Trophoblast cell (in vitro differentiated cells and primary cell): ENCODE data around the gene FAM83G. TPM values are rescaled to one million over a fixed set of nuclear protein-coding genes. Genes with fewer than 3 reads are reported as not detected.
"Not testable (repeated sequence)": the region's sequence is repeated elsewhere in the genome, so short reads cannot be mapped to it uniquely, and the experiment has no call there.

ENCODE experiments used
- DNase-seq, 2 donors: peaks; one replicate each; pipeline ENCODE4 v3.0.0-alpha.2; 2016
- H2AFZ ChIP-seq: 2 replicates; pipeline ENCODE4 v1.6.1; 2013; ENCODE audit warnings: low read length, moderate library complexity, mild to moderate bottlenecking; ENCODE audit not compliant: insufficient read depth, poor library complexity
- H2AK5ac ChIP-seq: 2 replicates; pipeline ENCODE4 v1.6.1; 2013; ENCODE audit warnings: mild to moderate bottlenecking, low read length
- H2BK120ac ChIP-seq: 2 replicates; pipeline ENCODE4 v1.6.1; 2013; ENCODE audit warnings: low read length, mild to moderate bottlenecking, moderate library complexity; ENCODE audit not compliant: insufficient read depth, poor library complexity
- H2BK12ac ChIP-seq: 2 replicates; pipeline ENCODE4 v1.6.1; 2013; ENCODE audit warnings: mild to moderate bottlenecking, low read length, moderate library complexity
- H2BK5ac ChIP-seq: 2 replicates; pipeline ENCODE4 v1.6.1; 2013; ENCODE audit warnings: low read length, low read depth, moderate library complexity, mild to moderate bottlenecking; ENCODE audit not compliant: poor library complexity
- H3K14ac ChIP-seq: 2 replicates; pipeline ENCODE4 v1.6.1; 2013; ENCODE audit warnings: mild to moderate bottlenecking, low read length
- H3K18ac ChIP-seq: 2 replicates; pipeline ENCODE4 v1.6.1; 2013; ENCODE audit warnings: mild to moderate bottlenecking, low read length
- H3K23ac ChIP-seq: 2 replicates; pipeline ENCODE4 v1.6.1; 2013; ENCODE audit warnings: low read length
- H3K27ac ChIP-seq: 2 replicates; pipeline ENCODE4 v1.5.1; 2013; ENCODE audit warnings: low read depth, mild to moderate bottlenecking, inconsistent platforms, low read length, moderate library complexity
- H3K27me3 ChIP-seq: 2 replicates; pipeline ENCODE4 v1.6.1; 2013; ENCODE audit warnings: inconsistent platforms, mild to moderate bottlenecking, low read length, moderate library complexity; ENCODE audit not compliant: insufficient read depth
- H3K36me3 ChIP-seq, 2 experiments: 1 replicate in 1 of 2; 2 replicates in 1 of 2; pipeline ENCODE4 v1.6.1; 2013; ENCODE audit warnings: low read length in 2 of 2, mild to moderate bottlenecking in 2 of 2, moderate library complexity in 1 of 2; ENCODE audit not compliant: insufficient read depth in 2 of 2, control insufficient read depth in 1 of 2
- H3K4ac ChIP-seq: 2 replicates; pipeline ENCODE4 v1.6.1; 2013; ENCODE audit warnings: low read depth, mild to moderate bottlenecking, low read length, moderate library complexity
- H3K4me1 ChIP-seq, 2 experiments: 1 replicate in 1 of 2; 2 replicates in 1 of 2; pipeline ENCODE4 v1.6.1; 2013; ENCODE audit warnings: low read length in 2 of 2, mild to moderate bottlenecking in 2 of 2, moderate library complexity in 1 of 2; ENCODE audit not compliant: insufficient read depth in 2 of 2, control insufficient read depth in 1 of 2
- H3K4me2 ChIP-seq: 2 replicates; pipeline ENCODE4 v1.6.1; 2013; ENCODE audit warnings: inconsistent platforms, mild to moderate bottlenecking, low read length, moderate library complexity
- H3K4me3 ChIP-seq: 2 replicates; pipeline ENCODE4 v1.5.1; 2013; ENCODE audit warnings: mild to moderate bottlenecking, low read depth, low read length, inconsistent platforms
- H3K79me1 ChIP-seq: one replicate; pipeline ENCODE4 v1.6.1; 2013; ENCODE audit warnings: low read length
- H3K79me2 ChIP-seq: 2 replicates; pipeline ENCODE4 v1.6.1; 2013; ENCODE audit warnings: low read length, mild to moderate bottlenecking; ENCODE audit not compliant: control insufficient read depth, insufficient read depth, poor library complexity
- H3K9ac ChIP-seq: 2 replicates; pipeline ENCODE4 v1.6.1; 2013; ENCODE audit warnings: mild to moderate bottlenecking, low read length
- H3K9me3 ChIP-seq: 2 replicates; pipeline ENCODE4 v1.6.1; 2013; ENCODE audit warnings: low read depth, mild to moderate bottlenecking, control low read depth, inconsistent platforms, low read length; ENCODE audit not compliant: insufficient read depth
- H4K12ac ChIP-seq: 2 replicates; pipeline ENCODE4 v1.6.1; 2013; ENCODE audit warnings: low read depth, mild to moderate bottlenecking, low read length, moderate library complexity
- H4K8ac ChIP-seq: 2 replicates; pipeline ENCODE4 v1.6.1; 2013; ENCODE audit warnings: low read depth, mild to moderate bottlenecking, low read length, moderate library complexity
- H4K91ac ChIP-seq: one replicate; pipeline ENCODE4 v1.6.1; 2013; ENCODE audit warnings: low read depth, mild to moderate bottlenecking, low read length, moderate library complexity
- WGBS: extraction: QIAGEN DNeasy Blood & Tissue Kit; methylation state at CpG from one replicate; pipeline ENCODE4 v1.1.7; 2013; ENCODE audit warnings: missing lambda C conversion rate; ENCODE audit not compliant: insufficient read length, insufficient coverage; ENCODE audit errors: extremely low coverage; 5-methylcytosine and 5-hydroxymethylcytosine counted together
- polyA plus RNA-seq: library from polyadenylated mRNA; stranded (reverse); fragments of 200-250 nt; gene quantifications from 2 replicates; pipeline ENCODE4 v1.2.3, GENCODE V29; 2013

Gene FAM83G
- 29.3 and 31.0 TPM in 2 replicates for polyA plus RNA-seq

- Histone ChIP-seq H3K4me1 (peaks cover 21 to 34% of the 10 kb centered on the region in 2 experiments), H3K23ac (no peak within 1 kb of the TSS), H2BK5ac (peak within 1 kb of the TSS; percentile 29), H3K79me2 (peaks cover 15% of the 10 kb centered on the region), H2BK120ac (peak within 1 kb of the TSS; percentile 91), H3K14ac (peak within 1 kb of the TSS; percentile 65), H4K12ac (peak within 1 kb of the TSS; percentile 39), H2BK12ac (peak within 1 kb of the TSS; percentile 15), H3K9me3 (no peaks in the 10 kb centered on the region), H3K18ac (peak within 1 kb of the TSS; percentile 83), H3K4me2 (peak within 1 kb of the TSS; percentile 88), H4K91ac (peak within 1 kb of the TSS; percentile 91), H3K27ac (peak within 1 kb of the TSS; percentile 57), H3K4me3 (peak within 1 kb of the TSS; percentile 75), H4K8ac (peak within 1 kb of the TSS; percentile 30), H2AFZ (peak within 1 kb of the TSS; percentile 59), H2AK5ac (peak within 1 kb of the TSS; percentile 69), H3K9ac (peak within 1 kb of the TSS; percentile 39), H3K79me1 (peaks cover 22% of the 10 kb centered on the region), H3K4ac (peak within 1 kb of the TSS; percentile 46), H3K36me3 (peaks cover 10 to 13% of the 10 kb centered on the region in 2 experiments), H3K27me3 (no peaks in the 10 kb centered on the region)
- no CpG with 5 or more reads among the region's 67 CpGs for WGBS
- DNase-seq = peak; percentile 70 to 82
These were observed at the start of gene FAM83G for GRCh38 chr17:19004421-19005136. Gene FAM83G (minus strand): TSS chr17:19004764. CDS start chr17:19004041, 723 bp downstream.

- H3K9me3 ChIP-seq, H2BK120ac ChIP-seq, H3K4me3 ChIP-seq, H3K4me2 ChIP-seq, H3K79me2 ChIP-seq, H3K27ac ChIP-seq, H3K9ac ChIP-seq, H3K79me1 ChIP-seq, H4K91ac ChIP-seq, H3K4me1 ChIP-seq, H3K36me3 ChIP-seq, H4K8ac ChIP-seq, H3K18ac ChIP-seq, H2BK12ac ChIP-seq, H3K14ac ChIP-seq, H3K4ac ChIP-seq, H4K12ac ChIP-seq, H3K23ac ChIP-seq, H2AK5ac ChIP-seq, H2BK5ac ChIP-seq, H3K27me3 ChIP-seq, DNase-seq, H2AFZ ChIP-seq: not testable (repeated sequence)
- no CpG with 5 or more reads among the region's 7 CpGs for WGBS
These were observed 44.3 kb upstream of the FAM83G start for GRCh38 chr17:19048826-19049225.

GRCh38 chr17:19047510-19047909 is 42.9 kb upstream of the FAM83G start:
- WGBS = no CpG with 5 or more reads among the region's 7 CpGs

GRCh38 chr17:19046782-19047375 is 42.3 kb upstream of the FAM83G start, which contains the start of gene GRAP:
Gene GRAP (minus strand): TSS chr17:19046957. CDS start chr17:19046926, 31 bp downstream.
- no CpG with 5 or more reads among the region's 12 CpGs for WGBS
- not testable (repeated sequence) for H3K4ac ChIP-seq, H3K79me1 ChIP-seq, H3K4me1 ChIP-seq, H3K14ac ChIP-seq, H3K18ac ChIP-seq, H4K8ac ChIP-seq, H3K23ac ChIP-seq, H3K36me3 ChIP-seq, H4K12ac ChIP-seq, H3K27me3 ChIP-seq, H3K9ac ChIP-seq, H4K91ac ChIP-seq, H2BK5ac ChIP-seq, H3K79me2 ChIP-seq, H2BK120ac ChIP-seq, H2AFZ ChIP-seq, DNase-seq, H3K4me3 ChIP-seq, H3K27ac ChIP-seq, H3K4me2 ChIP-seq, H2BK12ac ChIP-seq, H2AK5ac ChIP-seq, H3K9me3 ChIP-seq

More at GRCh38 chr17:19047510-19047909, 42.9 kb upstream of the FAM83G start:
- H3K79me2 ChIP-seq, H3K4me2 ChIP-seq, H3K79me1 ChIP-seq, H2BK12ac ChIP-seq, H3K23ac ChIP-seq, H4K12ac ChIP-seq, H3K9me3 ChIP-seq, H2AFZ ChIP-seq, H2AK5ac ChIP-seq, H3K27me3 ChIP-seq, H2BK120ac ChIP-seq, H4K8ac ChIP-seq, H3K14ac ChIP-seq, H3K4me3 ChIP-seq, H3K18ac ChIP-seq, H4K91ac ChIP-seq, H3K4me1 ChIP-seq, H3K36me3 ChIP-seq, DNase-seq, H2BK5ac ChIP-seq, H3K27ac ChIP-seq, H3K4ac ChIP-seq, H3K9ac ChIP-seq: not testable (repeated sequence)
